Vagina (tissue), 2 donors: ENCODE measurements around the gene MARK1. TPM values are rescaled to one million over a fixed set of nuclear protein-coding genes. Genes with fewer than 3 reads are reported as not detected.

Source experiments
- DNase-seq, 2 donors: peaks; one replicate each; pipeline ENCODE4 v3.0.0-alpha.2; 2017; ENCODE audit errors: extremely low spot score in 2 of 2
- H3K27ac ChIP-seq: fragments of 200-600 bp; sonication (generic); one replicate; pipeline ENCODE4 v1.5.1; 2019
- H3K27me3 ChIP-seq: fragments of 200-600 bp; sonication (generic); one replicate; pipeline ENCODE4 v1.5.1; 2019
- H3K36me3 ChIP-seq, 2 donors: fragments of 200-600 bp; sonication (generic); one replicate each; pipeline ENCODE4 v1.5.1; 2017 to 2019
- H3K4me1 ChIP-seq: fragments of 200-600 bp; sonication (generic); one replicate; pipeline ENCODE4 v1.5.1; 2019
- H3K4me3 ChIP-seq, 2 donors: fragments of 200-600 bp; sonication (generic); 1 replicate in 1 of 2; 2 replicates in 1 of 2; pipeline ENCODE4 v1.5.1; 2016 to 2019
- H3K9me3 ChIP-seq: fragments of 200-600 bp; sonication (generic); one replicate; pipeline ENCODE4 v1.5.1; 2019
- POLR2A ChIP-seq, 2 donors: fragments of 450-650 bp; IDR thresholded peaks; one replicate each; pipeline ENCODE4 v1.6.1; 2017; ENCODE audit warnings: antibody characterized with exemption in 2 of 2, mild to moderate bottlenecking in 2 of 2, moderate library complexity in 2 of 2
- POLR2AphosphoS5 ChIP-seq, 2 donors: sonication (generic); formaldehyde crosslinking; IDR thresholded peaks; one replicate each; pipeline ENCODE4 v1.9.0; 2017; ENCODE audit warnings: antibody characterized with exemption in 2 of 2, mild to moderate bottlenecking in 2 of 2, low read depth in 1 of 2; ENCODE audit not compliant: insufficient read depth in 1 of 2
- intact Hi-C: fragments of 100-400 bp; cut with DNase I; formaldehyde crosslinking; loops from one replicate; pipeline ENCODE4 v1.15.1; 2023
- total RNA-seq: library from RNA; depleted of rRNA; stranded (reverse); fragments of >200 nt; gene quantifications from one replicate; pipeline ENCODE4 v1.2.3, GENCODE V29; 2016
- TF ChIP-seq, protein P1 (sequence below), 3 experiments: fragments of 450-650 bp in 2 of 3; fragments of 200-600 bp in 1 of 3; sonication (generic) in 1 of 3; IDR thresholded peaks; one replicate each; pipeline ENCODE4 v1.5.1; 2017 to 2019; ENCODE audit warnings: antibody characterized with exemption in 3 of 3, mild to moderate bottlenecking in 2 of 3, moderate library complexity in 2 of 3

Gene MARK1
- total RNA-seq: 13.0 TPM

DNA sequence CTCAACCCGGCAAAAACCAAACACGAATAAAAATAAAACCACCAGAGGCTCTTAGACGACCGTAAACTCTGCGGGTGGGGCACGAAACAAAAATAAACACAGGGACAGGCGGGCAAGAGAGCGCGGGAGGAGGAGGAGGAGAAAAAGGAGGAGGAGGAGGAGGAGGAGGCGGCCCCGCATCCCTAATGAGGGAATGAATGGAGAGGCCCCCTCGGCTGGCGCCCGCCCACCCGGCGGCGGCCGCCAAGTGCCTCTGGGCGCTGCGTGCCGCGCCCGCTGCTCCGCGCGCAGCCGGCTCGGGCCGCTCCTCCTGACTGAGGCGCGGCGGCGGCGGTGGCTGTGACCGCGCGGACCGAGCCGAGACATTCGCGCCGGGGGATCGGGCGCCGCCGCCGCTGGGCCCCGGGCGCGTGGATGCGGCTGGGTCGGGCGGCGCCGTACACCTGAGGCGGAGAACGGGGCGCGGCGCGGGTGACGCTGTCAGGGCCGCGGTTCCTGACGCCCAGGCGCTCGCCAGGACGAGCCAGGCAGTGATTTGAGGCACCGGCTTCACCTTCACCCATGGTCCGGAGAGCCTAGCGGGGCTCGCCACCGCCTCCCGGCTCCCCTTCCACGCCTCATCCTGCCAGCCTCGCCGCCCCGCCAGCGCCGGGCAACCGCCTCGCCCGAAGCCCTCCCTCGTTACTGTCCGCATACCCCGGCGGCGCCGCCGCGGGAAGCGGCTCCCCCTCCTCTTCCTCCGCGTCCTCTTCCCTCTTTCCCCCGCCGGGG is at the start of gene MARK1:
Gene MARK1 (plus strand): TSS at position 229 of the 771 bp plus-strand sequence. CDS start 687 bp downstream, outside the sequence.
- DNase-seq: no peak
- intact Hi-C loops: no loop called here

DNA sequence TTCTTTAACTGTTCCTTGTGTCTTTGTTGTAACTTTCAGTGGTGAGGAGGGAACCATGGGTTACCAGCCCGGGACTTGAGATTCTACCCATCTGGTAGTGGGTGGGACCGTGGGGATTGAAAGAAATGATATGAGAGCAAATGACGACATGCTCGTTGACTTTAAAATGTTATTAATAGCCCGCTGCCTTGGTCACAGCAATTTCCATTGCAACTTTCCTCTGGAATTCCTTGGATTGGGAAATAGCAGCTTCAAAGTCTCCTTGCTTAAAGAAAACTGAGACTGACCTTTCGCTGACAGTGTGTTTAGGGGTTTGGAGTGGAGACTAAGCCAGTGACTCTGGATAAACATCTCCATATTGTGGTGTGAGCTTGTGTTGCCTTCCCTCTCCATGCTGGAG is 44.2 kb upstream of the MARK1 start:
- no peak overlapping the region for H3K4me3 ChIP-seq
- no peaks in the 10 kb centered on the region for H3K36me3 ChIP-seq
- intact Hi-C loops: no loop called here
- no peak for DNase-seq
- H3K4me1 ChIP-seq: no peaks in the 10 kb centered on the region
- peak overlapping the region; percentile 67 for H3K27ac ChIP-seq
- TF ChIP-seq, protein P1, sequence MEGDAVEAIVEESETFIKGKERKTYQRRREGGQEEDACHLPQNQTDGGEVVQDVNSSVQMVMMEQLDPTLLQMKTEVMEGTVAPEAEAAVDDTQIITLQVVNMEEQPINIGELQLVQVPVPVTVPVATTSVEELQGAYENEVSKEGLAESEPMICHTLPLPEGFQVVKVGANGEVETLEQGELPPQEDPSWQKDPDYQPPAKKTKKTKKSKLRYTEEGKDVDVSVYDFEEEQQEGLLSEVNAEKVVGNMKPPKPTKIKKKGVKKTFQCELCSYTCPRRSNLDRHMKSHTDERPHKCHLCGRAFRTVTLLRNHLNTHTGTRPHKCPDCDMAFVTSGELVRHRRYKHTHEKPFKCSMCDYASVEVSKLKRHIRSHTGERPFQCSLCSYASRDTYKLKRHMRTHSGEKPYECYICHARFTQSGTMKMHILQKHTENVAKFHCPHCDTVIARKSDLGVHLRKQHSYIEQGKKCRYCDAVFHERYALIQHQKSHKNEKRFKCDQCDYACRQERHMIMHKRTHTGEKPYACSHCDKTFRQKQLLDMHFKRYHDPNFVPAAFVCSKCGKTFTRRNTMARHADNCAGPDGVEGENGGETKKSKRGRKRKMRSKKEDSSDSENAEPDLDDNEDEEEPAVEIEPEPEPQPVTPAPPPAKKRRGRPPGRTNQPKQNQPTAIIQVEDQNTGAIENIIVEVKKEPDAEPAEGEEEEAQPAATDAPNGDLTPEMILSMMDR (IDR thresholded peaks at IDR 0.05): no peak
- no peak for TF ChIP-seq POLR2AphosphoS5 (IDR thresholded peaks at IDR 0.05; ENCODE audit: insufficient read depth in 1 of 2, low read depth in 1 of 2)
- no peak for TF ChIP-seq POLR2A (IDR thresholded peaks at IDR 0.05)
- H3K9me3 ChIP-seq: no peaks in the 10 kb centered on the region
- no peaks in the 10 kb centered on the region for H3K27me3 ChIP-seq

More for the DNA sequence above, at the start of gene MARK1:
- TF ChIP-seq, protein P1 (IDR thresholded peaks at IDR 0.05): no peak
- TF ChIP-seq POLR2AphosphoS5 (IDR thresholded peaks at IDR 0.05; ENCODE audit: insufficient read depth in 1 of 2, low read depth in 1 of 2) (no peak), POLR2A (IDR thresholded peaks at IDR 0.05) (peak in 1 of 2 donors; percentile 61)
- Histone ChIP-seq H3K27me3 (no peaks in the 10 kb centered on the region), H3K9me3 (no peaks in the 10 kb centered on the region), H3K4me3 (peak within 1 kb of the TSS; percentile 71 to 88), H3K4me1 (peaks cover 28% of the 10 kb centered on the region), H3K27ac (peak within 1 kb of the TSS; percentile 86), H3K36me3 (no peaks in the 10 kb centered on the region)

DNA sequence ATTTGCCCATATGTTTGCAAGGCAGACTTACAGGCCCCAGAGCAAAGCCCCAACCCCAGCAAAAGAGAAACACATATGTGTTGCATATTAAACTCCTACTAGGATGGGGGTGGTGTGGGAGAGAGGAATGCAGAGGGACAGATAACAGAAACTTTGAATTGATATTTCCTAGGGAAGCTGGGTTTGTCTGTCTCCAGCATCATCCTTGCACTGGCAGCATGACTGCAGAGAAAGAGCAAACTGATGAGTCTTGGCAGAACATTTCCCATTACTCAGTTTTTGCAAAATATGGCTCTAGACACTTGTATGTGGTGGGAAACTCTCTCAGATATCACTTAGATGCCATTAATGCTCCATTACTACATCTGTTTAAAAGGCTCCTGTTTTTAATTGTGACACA is 43.8 kb upstream of the MARK1 start:
- no peak overlapping the region for H3K4me3 ChIP-seq
- H3K36me3 ChIP-seq: no peaks in the 10 kb centered on the region
- peak overlapping the region; percentile 67 for H3K27ac ChIP-seq
- TF ChIP-seq, protein P1 (IDR thresholded peaks at IDR 0.05): no peak
- TF ChIP-seq POLR2AphosphoS5 (IDR thresholded peaks at IDR 0.05; ENCODE audit: insufficient read depth in 1 of 2, low read depth in 1 of 2) (no peak), POLR2A (IDR thresholded peaks at IDR 0.05) (no peak)
- DNase-seq: no peak
- no peaks in the 10 kb centered on the region for H3K9me3 ChIP-seq
- intact Hi-C loops: no loop called here
- no peaks in the 10 kb centered on the region for H3K27me3 ChIP-seq
- no peaks in the 10 kb centered on the region for H3K4me1 ChIP-seq

DNA sequence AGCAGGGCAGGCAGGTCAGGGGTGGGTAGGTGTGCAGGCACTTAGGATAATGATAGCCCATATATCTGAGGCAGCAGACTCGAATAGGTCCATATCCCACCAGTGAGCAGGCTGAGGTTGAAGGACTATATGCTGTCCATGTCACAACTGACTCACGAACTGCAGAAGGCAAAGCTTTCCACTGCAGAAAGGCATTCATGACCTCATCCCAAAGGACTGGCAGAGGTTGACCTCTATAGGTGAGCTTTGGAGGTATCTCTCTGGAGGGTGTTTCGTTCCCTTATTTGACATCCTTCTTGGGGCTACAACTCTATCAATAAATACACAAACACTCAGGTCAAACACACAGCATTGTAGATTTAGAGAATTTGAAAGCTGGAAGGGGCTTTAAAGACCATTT is 42.8 kb upstream of the MARK1 start:
- Histone ChIP-seq H3K27me3 (no peaks in the 10 kb centered on the region), H3K36me3 (no peaks in the 10 kb centered on the region), H3K9me3 (no peaks in the 10 kb centered on the region), H3K4me1 (no peaks in the 10 kb centered on the region), H3K27ac (peak overlapping the region; percentile 67), H3K4me3 (no peak overlapping the region)
- DNase-seq: no peak
- TF ChIP-seq POLR2A (IDR thresholded peaks at IDR 0.05) (no peak), POLR2AphosphoS5 (IDR thresholded peaks at IDR 0.05; ENCODE audit: insufficient read depth in 1 of 2, low read depth in 1 of 2) (no peak)
- TF ChIP-seq, protein P1 (IDR thresholded peaks at IDR 0.05): no peak
- intact Hi-C loops: no loop called here

DNA sequence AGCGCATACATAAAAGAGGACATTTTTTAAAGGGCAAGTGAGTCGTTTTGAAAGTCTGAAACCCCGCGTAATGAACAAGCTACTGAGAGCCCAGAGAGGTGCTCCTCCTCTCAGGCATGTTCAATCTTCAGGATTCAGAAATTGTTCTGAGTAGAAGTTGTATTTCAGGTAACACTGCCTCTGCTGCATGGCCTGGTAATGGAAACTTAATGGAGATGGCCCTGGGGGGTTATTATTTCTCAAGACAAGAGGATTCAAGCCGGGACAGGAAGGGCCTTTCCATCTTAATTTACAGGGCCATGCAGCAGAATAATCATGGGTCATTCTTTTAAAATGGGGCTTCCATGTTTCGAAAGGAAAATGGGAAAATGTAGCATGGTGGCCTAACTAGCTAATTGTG is 42.1 kb upstream of the MARK1 start:
- no peak for DNase-seq
- intact Hi-C loops: no loop called here
- no peaks in the 10 kb centered on the region for H3K27me3 ChIP-seq

More for the DNA sequence above, 42.1 kb upstream of the MARK1 start:
- Histone ChIP-seq H3K4me3 (no peak overlapping the region), H3K9me3 (no peaks in the 10 kb centered on the region), H3K36me3 (no peaks in the 10 kb centered on the region), H3K27ac (no peak overlapping the region), H3K4me1 (no peaks in the 10 kb centered on the region)
- TF ChIP-seq POLR2A (IDR thresholded peaks at IDR 0.05): no peak
- TF ChIP-seq, protein P1 (IDR thresholded peaks at IDR 0.05): no peak
- TF ChIP-seq POLR2AphosphoS5 (IDR thresholded peaks at IDR 0.05; ENCODE audit: insufficient read depth in 1 of 2, low read depth in 1 of 2): no peak
